B cell (primary cell): ENCODE results near the gene NBAS. TPM values are rescaled to one million over a fixed set of nuclear protein-coding genes. Genes with fewer than 3 reads are reported as not detected.

Source experiments
- ATAC-seq: fragments of 200-7000 bp; cut with Tn5 transposase; one replicate; pipeline ENCODE4 v1.10.0; 2021; ENCODE audit warnings: low read depth, mild to moderate bottlenecking, moderate number of reproducible peaks, moderate library complexity
- CTCF ChIA-PET: fragments of 350-600 bp; sonication (Branson Sonifier 250); formaldehyde crosslinking; loops from one replicate; lab custom pipeline; 2021; ENCODE audit warnings: antibody characterized with exemption, inconsistent platforms; lab: Charles Lee
- POLR2A ChIA-PET: fragments of 350-600 bp; sonication (Branson Sonifier 250); formaldehyde crosslinking; loops from one replicate; lab custom pipeline; 2021; ENCODE audit warnings: antibody characterized with exemption; lab: Charles Lee
- DNase-seq: peaks from one replicate; pipeline ENCODE4 v3.0.0; 2013
- H2AFZ ChIP-seq: 2 replicates; pipeline ENCODE4 v1.6.1; 2012; ENCODE audit warnings: mild to moderate bottlenecking, low read depth, low read length; ENCODE audit not compliant: insufficient read depth, poor library complexity, severe bottlenecking
- H3K27ac ChIP-seq, 2 donors: 1 replicate in 1 of 2; 2 replicates in 1 of 2; pipeline ENCODE4 v1.5.1; 2012 to 2013; ENCODE audit warnings: low read length in 2 of 2, mild to moderate bottlenecking in 2 of 2, moderate library complexity in 1 of 2
- H3K27me3 ChIP-seq, 4 experiments: fragments of 200-600 bp in 1 of 4; sonication (generic) in 1 of 4; replicated peaks in 1 of 4; 1 replicate in 2 of 4; 2 replicates in 2 of 4; pipeline versions ENCODE4 v1.6.1 to v1.7.0; 2013 to 2016; ENCODE audit warnings: low read length in 3 of 4, mild to moderate bottlenecking in 2 of 4, mixed read lengths in 1 of 4, moderate library complexity in 1 of 4; ENCODE audit not compliant: insufficient read depth in 4 of 4, control insufficient read depth in 3 of 4; ENCODE audit errors: control extremely low read depth in 1 of 4
- H3K36me3 ChIP-seq, 2 experiments: replicated peaks in 1 of 2; 1 replicate in 1 of 2; 2 replicates in 1 of 2; pipeline versions ENCODE4 v1.6.1 to v1.7.1; 2013; ENCODE audit warnings: low read length in 1 of 2; ENCODE audit not compliant: insufficient read depth in 2 of 2, control insufficient read depth in 1 of 2; ENCODE audit errors: control extremely low read depth in 1 of 2, extremely low read depth in 1 of 2
- H3K4me1 ChIP-seq, 2 donors: fragments of 200-600 bp in 1 of 2; sonication (generic) in 1 of 2; 1 replicate in 1 of 2; 2 replicates in 1 of 2; pipeline versions ENCODE4 v1.5.1 to v1.6.1; 2013 to 2017; ENCODE audit warnings: low read length in 2 of 2; ENCODE audit not compliant: control insufficient read depth in 2 of 2, insufficient read depth in 2 of 2
- H3K4me2 ChIP-seq: replicated peaks from 2 replicates; pipeline ENCODE3; 2012; ENCODE audit warnings: mild to moderate bottlenecking, low read depth, low read length; ENCODE audit not compliant: poor library complexity, severe bottlenecking
- H3K4me3 ChIP-seq, 5 experiments: fragments of 200-600 bp in 1 of 5; sonication (generic) in 1 of 5; 1 replicate in 3 of 5; 2 replicates in 2 of 5; pipeline versions ENCODE4 v1.5.1 to v1.7.0; 2011 to 2016; ENCODE audit warnings: low read length in 4 of 5, mild to moderate bottlenecking in 4 of 5, low read depth in 2 of 5, control low read depth in 1 of 5, moderate library complexity in 1 of 5; ENCODE audit not compliant: insufficient read depth in 1 of 5; ENCODE audit errors: control extremely low read depth in 1 of 5, extremely low read depth in 1 of 5
- H3K79me2 ChIP-seq: fragments of 200-600 bp; sonication (generic); one replicate; pipeline ENCODE4 v1.6.0; 2016; ENCODE audit warnings: low read length; ENCODE audit not compliant: control insufficient read depth, insufficient read depth
- H3K9ac ChIP-seq: fragments of 200-600 bp; sonication (generic); 2 replicates; pipeline ENCODE4 v1.6.1; 2017; ENCODE audit warnings: mild to moderate bottlenecking, low read length, moderate library complexity
- H3K9me3 ChIP-seq, 3 donors: one replicate each; pipeline versions ENCODE4 v1.6.1 to v1.7.1; 2013; ENCODE audit warnings: low read length in 2 of 3; ENCODE audit not compliant: control insufficient read depth in 2 of 3, insufficient read depth in 1 of 3; ENCODE audit errors: control extremely low read depth in 1 of 3
- H4K20me1 ChIP-seq: 2 replicates; pipeline ENCODE4 v1.6.0; 2012; ENCODE audit warnings: mild to moderate bottlenecking, low read length; ENCODE audit not compliant: insufficient read depth, control insufficient read depth, poor library complexity, severe bottlenecking
- H3K27ac Mint-ChIP-seq: one replicate; pipeline ENCODE4 v1.8.0; 2021; ENCODE audit warnings: mixed read lengths
- H3K27me3 Mint-ChIP-seq: one replicate; pipeline ENCODE4 v1.8.0; 2021; ENCODE audit warnings: mixed read lengths
- H3K4me1 Mint-ChIP-seq: one replicate; pipeline ENCODE4 v1.8.0; 2021; ENCODE audit warnings: mixed read lengths
- H3K4me3 Mint-ChIP-seq: one replicate; pipeline ENCODE4 v1.8.0; 2021; ENCODE audit warnings: mixed read lengths
- H3K9me3 Mint-ChIP-seq: one replicate; pipeline ENCODE4 v1.8.0; 2022; ENCODE audit warnings: mixed read lengths; ENCODE audit not compliant: insufficient read depth
- EZH2 ChIP-seq: IDR thresholded peaks from 2 replicates; pipeline ENCODE4 v1.6.1; 2012; ENCODE audit warnings: borderline replicate concordance, low read depth, mild to moderate bottlenecking, moderate library complexity, low read length; ENCODE audit not compliant: insufficient read depth, poor library complexity, severe bottlenecking
- WGBS: methylation state at CpG from one replicate; pipeline ENCODE4 v1.1.5; 2013; ENCODE audit warnings: missing lambda C conversion rate; ENCODE audit not compliant: insufficient coverage; 5-methylcytosine and 5-hydroxymethylcytosine counted together
- intact Hi-C: fragments of 100-400 bp; cut with micrococcal nuclease; formaldehyde crosslinking; loops from one replicate; pipeline ENCODE4 v1.10.0; 2022
- polyA plus RNA-seq: library from polyadenylated mRNA; depleted of rRNA; stranded (reverse); fragments of >200 nt; gene quantifications from 2 replicates; pipeline ENCODE4 v1.2.3, GENCODE V29; 2012
- total RNA-seq, 2 donors: library from RNA; stranded (reverse); fragments of 120-200 nt in 1 of 2; gene quantifications; 1 replicate in 1 of 2; 2 replicates in 1 of 2; pipeline versions ENCODE4 v1.2.3 to v1.2.4, GENCODE V29; 2013 to 2022
- TF ChIP-seq, protein P1 (sequence below): fragments of 200-600 bp; IDR thresholded peaks from one replicate; pipeline ENCODE4 v1.8.0; 2022; ENCODE audit warnings: antibody characterized with exemption, mild to moderate bottlenecking

NBAS gene
- total and polyA plus RNA-seq, 2 donors (not counting 1 experiment from before 2014, with no cell fraction given), result 10.6 to 37.3 TPM

DNA sequence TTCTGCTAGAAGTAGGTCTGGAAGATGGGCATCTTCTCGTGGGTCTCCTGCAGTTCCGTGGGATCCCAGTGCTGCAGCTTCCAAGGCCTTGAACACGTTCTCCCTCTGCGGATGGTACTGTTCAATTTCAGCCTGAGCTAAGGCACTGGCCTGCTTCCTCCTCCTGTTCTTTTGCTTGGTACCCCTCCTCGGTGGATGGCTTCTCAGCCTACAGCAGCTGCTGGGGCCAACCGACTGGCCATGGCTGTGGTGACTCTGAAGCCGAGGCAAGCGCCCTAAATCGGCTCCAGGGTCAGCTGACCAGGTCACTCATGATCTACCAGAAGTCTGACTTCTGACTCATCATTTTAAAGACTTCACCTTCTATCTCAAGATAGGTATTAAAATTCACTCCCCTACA, 150.2 kb downstream of the NBAS start:
- H3K27ac Mint-ChIP-seq, result no peak overlapping the region
- no peak overlapping the region for H3K4me3 Mint-ChIP-seq
- H3K4me3 ChIP-seq, result no peak overlapping the region
- no peak overlapping the region for H3K4me2 ChIP-seq
- peaks cover 1 to 22% of the 10 kb centered on the region in 2 experiments for H3K36me3 ChIP-seq
- TF ChIP-seq, protein P1, sequence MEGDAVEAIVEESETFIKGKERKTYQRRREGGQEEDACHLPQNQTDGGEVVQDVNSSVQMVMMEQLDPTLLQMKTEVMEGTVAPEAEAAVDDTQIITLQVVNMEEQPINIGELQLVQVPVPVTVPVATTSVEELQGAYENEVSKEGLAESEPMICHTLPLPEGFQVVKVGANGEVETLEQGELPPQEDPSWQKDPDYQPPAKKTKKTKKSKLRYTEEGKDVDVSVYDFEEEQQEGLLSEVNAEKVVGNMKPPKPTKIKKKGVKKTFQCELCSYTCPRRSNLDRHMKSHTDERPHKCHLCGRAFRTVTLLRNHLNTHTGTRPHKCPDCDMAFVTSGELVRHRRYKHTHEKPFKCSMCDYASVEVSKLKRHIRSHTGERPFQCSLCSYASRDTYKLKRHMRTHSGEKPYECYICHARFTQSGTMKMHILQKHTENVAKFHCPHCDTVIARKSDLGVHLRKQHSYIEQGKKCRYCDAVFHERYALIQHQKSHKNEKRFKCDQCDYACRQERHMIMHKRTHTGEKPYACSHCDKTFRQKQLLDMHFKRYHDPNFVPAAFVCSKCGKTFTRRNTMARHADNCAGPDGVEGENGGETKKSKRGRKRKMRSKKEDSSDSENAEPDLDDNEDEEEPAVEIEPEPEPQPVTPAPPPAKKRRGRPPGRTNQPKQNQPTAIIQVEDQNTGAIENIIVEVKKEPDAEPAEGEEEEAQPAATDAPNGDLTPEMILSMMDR, result no peak
- no peak for TF ChIP-seq EZH2
- no peaks in the 10 kb centered on the region for H3K79me2 ChIP-seq
- H2AFZ ChIP-seq, result no peak overlapping the region
- 99% methylated on average over 9 of the region's 9 CpGs for WGBS
- H3K4me1 ChIP-seq, result no peaks in the 10 kb centered on the region
- H3K27me3 ChIP-seq, result no peaks in the 10 kb centered on the region
- DNase-seq (no peak), ATAC-seq (no peak)
- H3K9me3 Mint-ChIP-seq, result no peaks in the 10 kb centered on the region
- intact Hi-C loops, result no loop called here
- CTCF ChIA-PET, result no interaction called here
- H3K4me1 Mint-ChIP-seq, result no peaks in the 10 kb centered on the region
- H3K9me3 ChIP-seq, result no peaks in the 10 kb centered on the region
- H3K9ac ChIP-seq, result no peak overlapping the region
- no peaks in the 10 kb centered on the region for H4K20me1 ChIP-seq
- POLR2A ChIA-PET, result no interaction called here
- no peak overlapping the region for H3K27ac ChIP-seq
- no peaks in the 10 kb centered on the region for H3K27me3 Mint-ChIP-seq

DNA sequence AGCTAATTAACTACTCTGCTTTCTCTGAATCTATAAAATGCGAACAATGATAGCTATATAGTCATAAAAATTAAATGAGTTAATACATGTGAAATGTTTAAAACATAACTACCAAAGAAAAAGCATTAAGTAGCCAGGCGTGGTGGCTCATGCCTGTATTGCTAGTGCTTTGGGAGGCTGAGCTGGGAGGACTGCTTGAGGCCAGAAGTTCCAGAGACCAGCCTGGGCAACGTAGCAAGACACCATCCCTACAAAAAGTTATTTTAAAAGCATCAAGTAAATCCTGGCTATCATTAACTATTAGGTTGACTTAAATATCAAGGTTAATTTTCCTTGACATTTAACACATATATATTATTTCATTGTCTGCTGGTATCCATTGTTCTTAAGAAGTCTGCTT, 152.4 kb downstream of the NBAS start:
- no peak overlapping the region for H3K9ac ChIP-seq
- 100% methylated on average over 1 of the region's 3 CpGs for WGBS
- no peaks in the 10 kb centered on the region for H4K20me1 ChIP-seq
- TF ChIP-seq, protein P1, result no peak
- TF ChIP-seq EZH2, result no peak
- H3K79me2 ChIP-seq, result no peaks in the 10 kb centered on the region
- H2AFZ ChIP-seq, result no peak overlapping the region
- H3K36me3 ChIP-seq, result peaks cover 1 to 6% of the 10 kb centered on the region in 2 experiments
- POLR2A ChIA-PET, result no interaction called here
- no peaks in the 10 kb centered on the region for H3K9me3 Mint-ChIP-seq
- DNase-seq (no peak), ATAC-seq (no peak)
- H3K4me3 ChIP-seq, result no peak overlapping the region
- H3K4me2 ChIP-seq, result no peak overlapping the region
- H3K4me3 Mint-ChIP-seq, result no peak overlapping the region
- intact Hi-C loops, result no loop called here
- no peaks in the 10 kb centered on the region for H3K4me1 ChIP-seq
- no peaks in the 10 kb centered on the region for H3K27me3 ChIP-seq
- no peaks in the 10 kb centered on the region for H3K9me3 ChIP-seq
- H3K4me1 Mint-ChIP-seq, result no peaks in the 10 kb centered on the region
- CTCF ChIA-PET, result no interaction called here
- H3K27ac ChIP-seq, result no peak overlapping the region
- H3K27me3 Mint-ChIP-seq, result no peaks in the 10 kb centered on the region
- no peak overlapping the region for H3K27ac Mint-ChIP-seq
